Measurements from ENCODE around the gene IRF4.

IRF4 gene

DNA sequence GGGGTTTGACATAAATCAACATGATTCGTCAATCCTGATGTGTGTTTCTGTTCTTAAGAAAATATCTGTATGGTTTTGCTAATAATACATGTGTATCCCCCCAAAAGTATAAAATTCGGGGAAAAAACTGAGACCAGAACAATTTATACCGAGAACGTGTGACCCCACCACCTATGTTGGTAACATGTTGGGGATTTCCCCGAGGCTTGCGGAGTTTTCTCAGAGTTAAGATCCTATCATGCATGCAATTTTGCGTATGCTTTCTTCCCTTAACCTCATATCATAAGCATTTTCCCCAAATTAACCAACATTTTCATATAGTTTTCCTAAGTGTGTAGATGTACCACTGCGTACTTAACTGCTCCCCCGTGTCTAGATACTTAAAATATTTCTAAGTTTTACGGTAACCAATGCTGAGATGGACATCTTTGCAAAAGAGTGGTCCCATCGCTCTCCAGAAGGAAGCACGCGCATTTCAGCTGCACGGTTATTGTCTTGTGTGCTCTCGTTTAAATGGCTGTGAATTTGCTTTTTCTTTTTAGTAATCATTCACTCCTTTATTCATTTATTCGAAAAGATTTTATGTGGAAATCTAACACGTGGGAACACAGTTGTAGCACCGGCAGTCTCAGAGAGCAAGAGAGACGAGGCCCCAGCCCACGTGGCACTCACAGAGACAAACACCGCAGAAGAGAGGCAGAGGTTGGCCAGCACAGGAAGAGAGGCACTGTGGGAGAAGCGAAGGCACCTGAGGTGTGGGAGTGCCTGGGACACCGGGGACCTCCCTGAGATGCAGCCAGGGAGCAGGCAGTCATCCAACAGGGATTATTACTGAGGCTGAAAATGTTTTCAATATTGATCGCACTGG, 13.2 kb upstream of the IRF4 start:
- no peak overlapping the region for H3K27ac ChIP-seq (ENCODE audit: low read depth, low read length)

DNA sequence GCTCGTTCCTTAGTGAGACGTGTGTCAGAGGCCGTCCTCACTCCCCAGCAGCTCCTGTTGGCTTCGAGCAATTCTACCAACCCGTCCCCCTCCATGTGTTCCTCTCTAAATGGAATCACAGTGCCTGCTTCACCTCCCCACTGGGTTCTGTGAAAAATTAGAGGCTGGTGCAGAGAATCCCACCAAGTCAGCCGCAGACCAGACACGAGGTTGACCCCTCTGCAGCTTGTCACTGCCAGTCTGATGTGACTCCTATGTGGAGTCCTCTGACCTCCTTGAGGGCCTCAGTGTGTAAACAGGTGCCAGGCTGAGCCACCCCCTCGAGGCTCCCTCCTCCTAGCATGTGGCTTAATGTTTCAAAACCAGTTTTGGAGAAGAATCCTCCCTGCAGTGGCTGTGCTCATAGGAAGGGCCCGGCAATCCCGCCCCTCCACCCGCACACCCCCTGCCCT, 12.6 kb upstream of the IRF4 start:
- 0 out of 2 replicates have a peak, but pooled peaks cover 2% of the 10 kb centered on the region for H3K4me1 ChIP-seq (ENCODE audit: control insufficient read depth, insufficient read depth, low read length)
- H3K27me3 ChIP-seq (ENCODE audit: control insufficient read depth, insufficient read depth, low read length), result no peaks in the 10 kb centered on the region
- no peaks in the 10 kb centered on the region for H3K36me3 ChIP-seq (ENCODE audit: control insufficient read depth, insufficient read depth, low read length)
- H3K27ac ChIP-seq (ENCODE audit: low read depth, low read length), result no peak overlapping the region
- H3K4me3 ChIP-seq (ENCODE audit: low read depth, low read length), result no peak overlapping the region
- no peak overlapping the region for H3K9ac ChIP-seq (ENCODE audit: low read depth, low read length)
- peaks cover 68% of the 10 kb centered on the region for H3K9me3 ChIP-seq (ENCODE audit: control insufficient read depth, insufficient read depth, low read length)

More for the DNA sequence above, 13.2 kb upstream of the IRF4 start:
- Histone ChIP-seq H3K9me3 (ENCODE audit: control insufficient read depth, insufficient read depth, low read length) (peaks cover 75% of the 10 kb centered on the region), H3K4me1 (ENCODE audit: control insufficient read depth, insufficient read depth, low read length) (0 out of 2 replicates have a peak, but pooled peaks cover 3% of the 10 kb centered on the region), H3K27me3 (ENCODE audit: control insufficient read depth, insufficient read depth, low read length) (no peaks in the 10 kb centered on the region), H3K4me3 (ENCODE audit: low read depth, low read length) (no peak overlapping the region), H3K9ac (ENCODE audit: low read depth, low read length) (no peak overlapping the region), H3K36me3 (ENCODE audit: control insufficient read depth, insufficient read depth, low read length) (no peaks in the 10 kb centered on the region)

DNA sequence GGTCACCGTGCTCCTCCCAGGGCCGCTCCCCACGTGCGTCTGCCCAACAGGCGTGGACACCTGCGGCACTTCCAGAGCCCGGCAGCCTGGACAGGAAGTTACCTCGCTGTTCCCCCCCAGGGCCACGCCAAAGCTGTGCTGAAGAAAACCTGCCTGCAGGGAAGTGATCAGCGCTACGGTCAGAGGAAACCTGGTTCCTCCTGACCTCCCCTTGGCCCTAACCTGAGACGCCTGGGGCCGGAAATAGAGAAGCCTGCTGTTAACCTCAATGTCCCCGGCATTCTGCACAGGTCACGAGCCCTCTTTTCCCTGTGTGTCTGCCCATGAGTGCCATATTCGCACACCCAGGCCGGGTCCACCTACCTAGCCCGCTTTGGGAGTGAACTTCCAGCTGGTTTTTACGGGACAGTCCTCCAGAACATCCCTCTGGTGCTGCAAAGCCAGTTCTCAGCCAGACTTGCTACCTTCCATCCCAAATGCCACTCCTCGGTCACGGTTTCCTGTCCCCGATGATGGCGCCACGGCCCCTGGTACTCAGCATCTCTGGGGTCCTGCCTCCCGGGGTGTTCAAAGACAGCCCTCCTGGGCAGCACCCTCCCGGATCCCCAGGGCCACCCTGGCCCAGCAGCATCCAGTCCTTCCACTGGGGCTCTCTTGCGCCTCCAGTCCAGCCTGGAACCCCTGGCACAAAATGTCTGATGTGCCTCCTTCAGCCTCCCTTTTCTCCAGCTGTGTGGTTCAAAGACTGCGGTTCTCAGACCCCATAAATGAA, 12.0 kb upstream of the IRF4 start:
- no peak overlapping the region for H3K9ac ChIP-seq (ENCODE audit: low read depth, low read length)
- no peaks in the 10 kb centered on the region for H3K4me1 ChIP-seq (ENCODE audit: control insufficient read depth, insufficient read depth, low read length)
- no peaks in the 10 kb centered on the region for H3K27me3 ChIP-seq (ENCODE audit: control insufficient read depth, insufficient read depth, low read length)

DNA sequence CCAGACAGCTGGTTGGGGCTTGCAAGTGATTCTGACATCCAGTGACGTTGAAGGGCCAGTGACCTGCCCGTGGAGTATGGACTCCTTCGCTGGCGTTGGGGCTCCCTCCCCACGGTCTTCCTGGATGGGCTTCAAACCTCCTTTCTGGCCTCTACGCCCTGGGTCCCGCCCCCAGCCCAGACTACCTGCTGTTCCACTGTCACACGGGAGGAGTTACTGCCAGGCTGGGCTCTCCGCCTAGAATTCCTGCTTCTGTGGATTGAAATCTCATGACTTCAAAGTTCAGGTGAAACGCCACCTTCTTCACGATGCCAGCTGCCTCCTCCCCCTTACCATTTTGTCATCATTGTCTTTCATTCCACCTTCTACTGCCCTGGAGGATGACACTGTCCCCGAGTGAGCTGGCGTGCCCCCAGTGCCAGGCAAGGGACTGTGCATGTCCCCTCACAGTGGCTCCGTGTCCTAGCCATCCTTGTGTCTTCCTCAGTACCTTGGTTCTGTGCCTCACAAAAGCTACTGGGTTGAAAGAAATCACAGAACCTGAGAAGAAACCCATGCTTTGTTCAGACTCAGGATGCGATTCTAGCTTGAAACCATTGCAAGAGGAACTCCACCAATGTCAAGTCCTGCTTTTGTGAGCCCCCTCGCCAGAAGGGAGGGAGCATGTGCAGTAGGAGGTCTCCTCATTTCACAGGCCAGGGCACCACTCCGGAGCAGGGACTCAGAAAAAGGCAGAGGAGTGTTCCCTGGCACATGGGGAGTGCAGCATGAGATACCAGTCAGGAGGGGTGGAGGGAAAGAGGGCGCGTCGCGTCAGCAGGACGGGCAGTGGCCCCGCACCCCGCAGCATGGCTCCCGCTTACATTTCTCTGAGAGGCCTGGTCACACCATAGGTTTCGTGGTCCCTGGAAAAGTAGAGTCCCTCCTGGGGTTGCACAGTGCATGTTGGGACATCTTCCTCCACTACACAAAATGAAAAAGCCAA, 11.0 kb upstream of the IRF4 start:
- no peak overlapping the region for H3K27ac ChIP-seq (ENCODE audit: low read depth, low read length)
- H3K36me3 ChIP-seq (ENCODE audit: control insufficient read depth, insufficient read depth, low read length), result no peaks in the 10 kb centered on the region
- H3K4me3 ChIP-seq (ENCODE audit: low read depth, low read length), result no peak overlapping the region
- H3K4me1 ChIP-seq (ENCODE audit: control insufficient read depth, insufficient read depth, low read length), result no peaks in the 10 kb centered on the region
- H3K27me3 ChIP-seq (ENCODE audit: control insufficient read depth, insufficient read depth, low read length), result no peaks in the 10 kb centered on the region
- H3K9ac ChIP-seq (ENCODE audit: low read depth, low read length), result no peak overlapping the region
- peaks cover 58% of the 10 kb centered on the region for H3K9me3 ChIP-seq (ENCODE audit: control insufficient read depth, insufficient read depth, low read length)

More for the DNA sequence above, 12.0 kb upstream of the IRF4 start:
- peaks cover 63% of the 10 kb centered on the region for H3K9me3 ChIP-seq (ENCODE audit: control insufficient read depth, insufficient read depth, low read length)
- H3K36me3 ChIP-seq (ENCODE audit: control insufficient read depth, insufficient read depth, low read length), result no peaks in the 10 kb centered on the region
- no peak overlapping the region for H3K4me3 ChIP-seq (ENCODE audit: low read depth, low read length)
- no peak overlapping the region for H3K27ac ChIP-seq (ENCODE audit: low read depth, low read length)

DNA sequence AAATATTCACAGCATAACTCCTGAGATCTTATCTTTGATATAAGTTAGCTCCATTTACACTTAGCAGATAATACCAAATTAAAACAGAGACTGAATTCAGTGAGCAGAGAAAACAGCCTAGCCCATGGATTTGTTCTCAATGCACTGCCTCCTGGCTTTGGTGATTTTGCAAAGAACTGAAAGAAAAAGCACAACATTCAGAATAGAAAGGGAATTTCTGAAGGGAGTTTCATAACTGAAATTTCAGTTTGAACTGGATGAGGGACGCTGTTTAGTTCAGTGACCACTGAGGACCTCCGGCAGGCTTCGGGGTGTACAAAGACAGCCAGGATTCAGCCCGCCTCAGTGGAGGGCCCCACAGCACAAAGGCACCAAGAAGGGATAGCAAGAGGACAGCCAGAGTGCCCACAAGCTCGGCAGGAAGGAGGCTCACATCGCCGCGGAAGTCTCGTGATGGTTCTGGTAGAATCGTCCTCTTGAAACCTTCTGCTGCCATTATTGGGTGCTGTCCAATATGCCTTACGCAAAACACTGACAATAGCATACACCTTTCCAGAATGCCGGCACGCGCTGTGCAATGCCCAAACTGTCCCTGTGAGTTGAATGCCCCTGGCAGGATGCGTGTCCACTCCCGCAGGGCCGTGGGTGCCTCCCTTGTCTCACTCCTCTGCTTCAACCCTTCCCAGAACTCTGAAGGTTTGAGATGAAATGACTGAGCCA, 9.7 kb upstream of the IRF4 start:
- Histone ChIP-seq H3K9me3 (ENCODE audit: control insufficient read depth, insufficient read depth, low read length) (peaks cover 51% of the 10 kb centered on the region), H3K4me1 (ENCODE audit: control insufficient read depth, insufficient read depth, low read length) (no peaks in the 10 kb centered on the region), H3K27me3 (ENCODE audit: control insufficient read depth, insufficient read depth, low read length) (no peaks in the 10 kb centered on the region), H3K36me3 (ENCODE audit: control insufficient read depth, insufficient read depth, low read length) (no peaks in the 10 kb centered on the region), H3K4me3 (ENCODE audit: low read depth, low read length) (no peak overlapping the region), H3K9ac (ENCODE audit: low read depth, low read length) (no peak overlapping the region), H3K27ac (ENCODE audit: low read depth, low read length) (no peak overlapping the region)

DNA sequence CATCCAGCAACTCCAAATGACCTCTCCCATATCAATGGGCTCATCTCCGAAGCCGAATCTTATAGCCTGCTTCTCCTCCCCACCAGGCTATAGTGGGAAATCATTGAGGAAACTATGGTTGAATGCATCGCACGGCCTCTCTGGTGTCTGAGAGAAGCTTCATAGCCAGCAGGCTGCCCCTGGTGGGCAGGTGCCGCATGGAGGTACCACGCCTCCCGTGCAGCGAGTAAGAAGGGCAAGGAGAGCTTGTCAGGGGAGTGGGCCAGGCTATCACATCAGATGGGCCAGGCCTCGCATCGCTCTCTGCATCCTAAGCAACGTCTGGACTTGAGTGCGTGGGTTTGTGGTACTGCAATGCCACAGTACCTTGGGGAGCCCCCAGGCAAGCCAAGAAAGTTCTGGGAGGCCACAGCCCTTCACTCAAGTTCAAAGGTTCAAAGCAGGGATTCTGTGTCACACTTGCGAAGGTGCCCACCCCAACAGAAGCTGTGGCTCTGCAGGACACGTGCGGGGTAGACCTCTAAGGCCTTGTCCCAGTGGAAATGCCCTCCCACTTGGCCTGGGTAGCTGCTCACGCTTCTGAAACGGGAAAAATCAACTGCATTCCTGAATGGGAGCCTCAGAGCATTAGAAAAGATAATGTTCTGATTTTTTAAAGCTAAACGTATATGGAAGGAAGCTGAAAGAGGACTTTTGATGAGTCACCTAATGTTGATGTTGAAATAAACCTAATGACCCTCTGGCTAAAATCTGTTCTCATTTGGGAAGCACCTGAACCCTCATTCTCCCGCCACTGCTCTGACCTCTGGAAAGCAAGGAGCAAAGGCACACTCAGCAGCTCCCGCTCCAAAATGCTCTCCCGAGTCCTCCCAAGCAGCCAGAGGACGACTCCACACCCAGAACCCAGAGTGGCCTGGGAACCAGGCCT, 8.4 kb upstream of the IRF4 start:
- H3K4me3 ChIP-seq (ENCODE audit: low read depth, low read length), result no peak overlapping the region
- no peaks in the 10 kb centered on the region for H3K36me3 ChIP-seq (ENCODE audit: control insufficient read depth, insufficient read depth, low read length)
- no peaks in the 10 kb centered on the region for H3K4me1 ChIP-seq (ENCODE audit: control insufficient read depth, insufficient read depth, low read length)
- H3K27ac ChIP-seq (ENCODE audit: low read depth, low read length), result no peak overlapping the region
- peaks cover 40% of the 10 kb centered on the region for H3K9me3 ChIP-seq (ENCODE audit: control insufficient read depth, insufficient read depth, low read length)
- H3K9ac ChIP-seq (ENCODE audit: low read depth, low read length), result no peak overlapping the region
- H3K27me3 ChIP-seq (ENCODE audit: control insufficient read depth, insufficient read depth, low read length), result peaks cover 7% of the 10 kb centered on the region

DNA sequence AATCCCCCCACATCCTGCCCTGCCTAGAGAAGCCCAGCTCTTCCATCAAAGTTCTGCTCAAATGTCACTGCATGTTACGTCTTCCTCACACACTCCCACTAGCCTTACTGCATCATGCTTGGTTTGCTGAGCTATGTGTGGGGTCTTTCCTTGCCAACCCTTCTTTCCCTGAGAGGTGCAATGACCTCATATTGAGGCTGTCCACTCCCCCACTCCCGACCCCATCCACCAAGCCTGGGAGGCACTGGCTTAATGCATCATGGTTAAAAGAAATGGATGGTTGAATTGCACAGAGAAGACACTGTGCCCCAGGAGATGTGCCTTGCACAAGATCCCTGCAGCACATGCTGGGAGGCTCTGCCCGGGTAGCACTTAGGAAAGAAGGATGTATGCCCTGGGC, 7.7 kb upstream of the IRF4 start:
- no peaks in the 10 kb centered on the region for H3K36me3 ChIP-seq (ENCODE audit: control insufficient read depth, insufficient read depth, low read length)
- H3K9me3 ChIP-seq (ENCODE audit: control insufficient read depth, insufficient read depth, low read length), result peaks cover 33% of the 10 kb centered on the region
- H3K27ac ChIP-seq (ENCODE audit: low read depth, low read length), result no peak overlapping the region
- no peak overlapping the region for H3K9ac ChIP-seq (ENCODE audit: low read depth, low read length)
- H3K4me1 ChIP-seq (ENCODE audit: control insufficient read depth, insufficient read depth, low read length), result no peaks in the 10 kb centered on the region
- H3K4me3 ChIP-seq (ENCODE audit: low read depth, low read length), result no peak overlapping the region
- H3K27me3 ChIP-seq (ENCODE audit: control insufficient read depth, insufficient read depth, low read length), result peaks cover 14% of the 10 kb centered on the region

DNA sequence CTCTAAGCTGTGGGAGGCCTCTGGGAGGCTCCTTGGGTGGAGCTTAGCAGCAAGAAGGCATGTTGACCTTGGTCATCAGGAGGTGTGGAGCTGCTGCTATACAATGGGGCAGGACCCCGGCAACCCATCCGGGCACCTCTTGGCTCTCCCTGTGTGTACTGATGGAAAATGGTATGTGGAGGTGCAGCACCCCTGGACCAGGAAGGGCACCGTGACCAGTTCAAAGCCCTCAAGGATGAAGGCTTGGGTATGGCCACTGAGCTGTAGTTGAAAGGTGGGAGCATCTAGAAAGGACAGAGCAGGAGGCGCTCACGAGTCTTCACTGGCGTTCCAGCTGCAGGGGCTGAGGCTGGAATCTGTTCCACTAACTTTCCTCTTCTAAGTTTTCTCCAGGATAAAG, 6.7 kb upstream of the IRF4 start:
- Histone ChIP-seq H3K9ac (ENCODE audit: low read depth, low read length) (no peak overlapping the region), H3K27me3 (ENCODE audit: control insufficient read depth, insufficient read depth, low read length) (peaks cover 25% of the 10 kb centered on the region), H3K9me3 (ENCODE audit: control insufficient read depth, insufficient read depth, low read length) (peaks cover 23% of the 10 kb centered on the region), H3K4me3 (ENCODE audit: low read depth, low read length) (no peak overlapping the region), H3K36me3 (ENCODE audit: control insufficient read depth, insufficient read depth, low read length) (no peaks in the 10 kb centered on the region), H3K27ac (ENCODE audit: low read depth, low read length) (no peak overlapping the region), H3K4me1 (ENCODE audit: control insufficient read depth, insufficient read depth, low read length) (no peaks in the 10 kb centered on the region)

DNA sequence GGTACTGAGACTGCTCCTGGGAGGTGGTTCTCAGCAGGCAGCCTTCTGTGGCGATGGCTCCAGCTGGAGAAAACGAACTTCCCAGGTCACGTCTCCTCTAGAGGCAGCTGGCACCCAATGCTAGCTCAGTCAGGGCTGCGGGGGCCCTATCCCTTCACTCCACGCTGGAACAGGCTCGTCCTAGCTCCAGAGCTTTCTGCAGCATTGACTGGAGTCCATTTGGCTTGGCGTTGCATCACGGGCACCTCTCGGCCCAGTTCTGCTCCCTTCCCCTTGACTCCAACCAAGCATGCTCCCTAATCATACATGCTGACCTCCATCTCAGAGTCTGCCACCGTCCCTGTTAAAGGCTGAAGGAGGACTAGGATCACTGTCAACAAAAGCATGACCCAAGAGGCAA, 5.9 kb upstream of the IRF4 start:
- Histone ChIP-seq H3K9me3 (ENCODE audit: control insufficient read depth, insufficient read depth, low read length) (peaks cover 16% of the 10 kb centered on the region), H3K4me1 (ENCODE audit: control insufficient read depth, insufficient read depth, low read length) (no peaks in the 10 kb centered on the region), H3K4me3 (ENCODE audit: low read depth, low read length) (no peak overlapping the region), H3K36me3 (ENCODE audit: control insufficient read depth, insufficient read depth, low read length) (no peaks in the 10 kb centered on the region), H3K27me3 (ENCODE audit: control insufficient read depth, insufficient read depth, low read length) (peaks cover 32% of the 10 kb centered on the region), H3K9ac (ENCODE audit: low read depth, low read length) (no peak overlapping the region), H3K27ac (ENCODE audit: low read depth, low read length) (no peak overlapping the region)
